SK-N-SH (cell line): ENCODE measurements around the gene ARHGAP44. TPM values are rescaled to one million over a fixed set of nuclear protein-coding genes. Genes with fewer than 3 reads are reported as not detected.

Source experiments
- CTCF ChIA-PET: fragments of 300-600, 350-600 bp; formaldehyde crosslinking; extraction: SDS; loops from one replicate; lab custom pipeline; 2021; lab: Yijun Ruan, JAX
- POLR2A ChIA-PET: fragments of 350-600 bp; sonication (Branson Sonifier 250); formaldehyde crosslinking; extraction: SDS; loops from one replicate; lab custom pipeline; 2020; ENCODE audit warnings: antibody characterized with exemption, inconsistent platforms; lab: Yijun Ruan, JAX
- DNase-seq: peaks from one replicate; pipeline ENCODE4 v3.0.0; 2012
- H2AFZ ChIP-seq: fragments of 200-600 bp; sonication (generic); 2 replicates; pipeline ENCODE4 v1.8.1; 2016; ENCODE audit warnings: antibody characterized with exemption, mild to moderate bottlenecking, low read depth
- H3F3A ChIP-seq: fragments of 200-600 bp; sonication (generic); replicated peaks from 2 replicates; pipeline ENCODE3; 2016; ENCODE audit warnings: antibody characterized with exemption, mild to moderate bottlenecking; ENCODE audit not compliant: insufficient read depth
- H3K27ac ChIP-seq, 2 experiments: fragments of 200-500 bp in 1 of 2; fragments of 200-600 bp in 1 of 2; sonication (Bioruptor generic) in 1 of 2; sonication (generic), shearing (Covaris generic) in 1 of 2; 2 replicates each; pipeline versions ENCODE4 v1.5.1 to v1.6.1; 2014 to 2016; ENCODE audit warnings: low read depth in 2 of 2, inconsistent platforms in 1 of 2, low read length in 1 of 2, mild to moderate bottlenecking in 1 of 2, mixed read lengths in 1 of 2
- H3K27me3 ChIP-seq: fragments of 200-600 bp; sonication (generic), shearing (Covaris generic); 2 replicates; pipeline ENCODE4 v1.6.1; 2016; ENCODE audit warnings: mixed run types; ENCODE audit not compliant: insufficient read depth
- H3K36me3 ChIP-seq, 2 experiments: fragments of 200-500 bp in 1 of 2; fragments of 200-600 bp in 1 of 2; sonication (Bioruptor generic) in 1 of 2; sonication (generic) in 1 of 2; replicated peaks in 1 of 2; 2 replicates each; pipeline versions ENCODE3 to v1.5.1; 2014 to 2016; ENCODE audit warnings: low read length in 1 of 2, mild to moderate bottlenecking in 1 of 2; ENCODE audit not compliant: insufficient read depth in 2 of 2, control insufficient read depth in 1 of 2
- H3K4me1 ChIP-seq, 2 experiments: fragments of 200-500 bp in 1 of 2; fragments of 200-600 bp in 1 of 2; sonication (Bioruptor generic) in 1 of 2; sonication (generic), shearing (Covaris generic) in 1 of 2; 2 replicates each; pipeline versions ENCODE4 v1.5.1 to v1.6.1; 2014 to 2016; ENCODE audit warnings: low read depth in 1 of 2, low read length in 1 of 2, mixed run types in 1 of 2; ENCODE audit not compliant: insufficient read depth in 2 of 2, control insufficient read depth in 1 of 2
- H3K4me2 ChIP-seq: fragments of 200-600 bp; sonication (generic), shearing (Covaris generic); 2 replicates; pipeline ENCODE4 v1.6.1; 2017; ENCODE audit warnings: mixed run types
- H3K4me3 ChIP-seq, 2 experiments: fragments of 200-500 bp in 1 of 2; fragments of 200-600 bp in 1 of 2; sonication (Bioruptor generic) in 1 of 2; sonication (generic), shearing (Covaris generic) in 1 of 2; 2 replicates each; pipeline versions ENCODE4 v1.5.1 to v1.8.1; 2014 to 2016; ENCODE audit warnings: low read depth in 2 of 2, inconsistent platforms in 1 of 2, low read length in 1 of 2, mild to moderate bottlenecking in 1 of 2, mixed read lengths in 1 of 2, moderate library complexity in 1 of 2
- H3K79me2 ChIP-seq: fragments of 200-600 bp; sonication (generic); 2 replicates; pipeline ENCODE4 v1.8.1; 2017; ENCODE audit warnings: mild to moderate bottlenecking; ENCODE audit not compliant: insufficient read depth
- H3K9ac ChIP-seq: fragments of 200-600 bp; sonication (generic); 2 replicates; pipeline ENCODE4 v1.6.1; 2017; ENCODE audit warnings: mixed run types
- H3K9me2 ChIP-seq: fragments of 200-600 bp; sonication (generic); 2 replicates; pipeline ENCODE4 v1.6.1; 2017; ENCODE audit warnings: mixed run types
- H3K9me3 ChIP-seq: fragments of 200-600 bp; sonication (generic); 2 replicates; pipeline ENCODE4 v1.6.1; 2017; ENCODE audit warnings: mixed run types, mild to moderate bottlenecking, moderate library complexity
- H4K20me1 ChIP-seq: fragments of 200-600 bp; sonication (generic); 2 replicates; pipeline ENCODE4 v1.6.1; 2017; ENCODE audit warnings: mild to moderate bottlenecking, mixed run types; ENCODE audit not compliant: insufficient read depth
- FOXM1 ChIP-seq: IDR thresholded peaks from 2 replicates; pipeline ENCODE4 v1.4.0; 2012; ENCODE audit warnings: low read depth, mild to moderate bottlenecking
- IRF3 ChIP-seq: fragments of 150-350 bp; IDR thresholded peaks from 2 replicates; pipeline ENCODE4 v1.6.1; 2016; ENCODE audit warnings: mild to moderate bottlenecking, low read depth, low read length
- JUND ChIP-seq: IDR thresholded peaks from 2 replicates; pipeline ENCODE4 v1.4.0; 2012
- MEF2A ChIP-seq: IDR thresholded peaks from 2 replicates; pipeline ENCODE4 v1.4.0; 2012; ENCODE audit warnings: low read depth, borderline replicate concordance
- PBX3 ChIP-seq: IDR thresholded peaks from 2 replicates; pipeline ENCODE4; 2012
- REST ChIP-seq: IDR thresholded peaks from 2 replicates; pipeline ENCODE4 v1.6.1; 2012; ENCODE audit warnings: mild to moderate bottlenecking, low read depth, low read length, moderate library complexity
- SIN3A ChIP-seq: IDR thresholded peaks from 2 replicates; pipeline ENCODE4 v1.6.1; 2012; ENCODE audit warnings: low read depth, mild to moderate bottlenecking, low read length, moderate library complexity, borderline replicate concordance
- SMC3 ChIP-seq: IDR thresholded peaks from 2 replicates; pipeline ENCODE4 v1.6.1; 2012; ENCODE audit warnings: low read depth, low read length, improper control_type of control experiment
- TCF12 ChIP-seq: IDR thresholded peaks from 2 replicates; pipeline ENCODE4 v1.4.0; 2012
- TEAD4 ChIP-seq: IDR thresholded peaks from 2 replicates; pipeline ENCODE4 v1.4.0; 2012; ENCODE audit warnings: mild to moderate bottlenecking, borderline replicate concordance; ENCODE audit not compliant: insufficient read depth
- USF2 ChIP-seq: fragments of 150-350 bp; IDR thresholded peaks from 2 replicates; pipeline ENCODE4 v1.6.1; 2017; ENCODE audit warnings: antibody characterized with exemption, low read length, low read depth, borderline replicate concordance
- YY1 ChIP-seq: IDR thresholded peaks from 2 replicates; pipeline ENCODE4 v1.4.0; 2012; ENCODE audit warnings: low read depth, mild to moderate bottlenecking
- ZBTB33 ChIP-seq: IDR thresholded peaks from 2 replicates; pipeline ENCODE4 v1.4.0; 2012; ENCODE audit warnings: low read depth, borderline replicate concordance
- WGBS: methylation state at CpG from one replicate; pipeline ENCODE4 v1.1.6; 2017; ENCODE audit warnings: low lambda C conversion rate; 5-methylcytosine and 5-hydroxymethylcytosine counted together
- polyA plus RNA-seq, 3 experiments: library from polyadenylated mRNA; depleted of rRNA; stranded (reverse); fragments of >200 nt; gene quantifications; 2 replicates each; pipeline ENCODE4 v1.2.3, GENCODE V29; 2012

The ARHGAP44 gene
- polyA plus RNA-seq, 1 of the 3 experiments (the other 2 are of a cell fraction), result 0.28 TPM

GRCh38 chr17:12900474-12900873 lies 111.2 kb downstream of the ARHGAP44 start (continued):
- no peak for TF ChIP-seq YY1
- TF ChIP-seq TEAD4, result no peak
- TF ChIP-seq TCF12, result no peak
- TF ChIP-seq REST, result no peak
- no peak for TF ChIP-seq IRF3

GRCh38 chr17:12902046-12902445 lies 112.7 kb downstream of the ARHGAP44 start:
- H3K9me2 ChIP-seq, result no peaks in the 10 kb centered on the region
- ChIA-PET CTCF (no interaction called here), POLR2A (no interaction called here)
- no peaks in the 10 kb centered on the region for H3K27me3 ChIP-seq
- H3K4me3 ChIP-seq, result no peak overlapping the region
- no peaks in the 10 kb centered on the region for H3F3A ChIP-seq
- H2AFZ ChIP-seq, result no peak overlapping the region
- H3K79me2 ChIP-seq, result no peaks in the 10 kb centered on the region
- no peaks in the 10 kb centered on the region for H3K36me3 ChIP-seq
- H4K20me1 ChIP-seq, result no peaks in the 10 kb centered on the region
- H3K9me3 ChIP-seq, result no peaks in the 10 kb centered on the region
- no peak overlapping the region for H3K4me2 ChIP-seq
- no peak overlapping the region for H3K27ac ChIP-seq
- no peak for DNase-seq
- 2% methylated on average over 3 of the region's 3 CpGs for WGBS
- TF ChIP-seq SIN3A (no peak), IRF3 (no peak)
- H3K9ac ChIP-seq, result no peak overlapping the region
- H3K4me1 ChIP-seq, result no peaks in the 10 kb centered on the region

- Histone ChIP-seq H2AFZ (no peak overlapping the region), H3K4me1 (no peaks in the 10 kb centered on the region), H3K9me3 (no peaks in the 10 kb centered on the region), H3K27me3 (no peaks in the 10 kb centered on the region), H3K4me2 (no peak overlapping the region), H3K4me3 (no peak overlapping the region), H4K20me1 (no peaks in the 10 kb centered on the region), H3K9me2 (no peaks in the 10 kb centered on the region), H3K79me2 (no peaks in the 10 kb centered on the region), H3K36me3 (no peaks in the 10 kb centered on the region), H3K9ac (no peak overlapping the region), H3F3A (no peaks in the 10 kb centered on the region), H3K27ac (no peak overlapping the region)
- ChIA-PET POLR2A (no interaction called here), CTCF (no interaction called here)
- DNase-seq, result no peak
- no peak for TF ChIP-seq SIN3A
- no peak for TF ChIP-seq ZBTB33
- TF ChIP-seq MEF2A, result no peak
- TF ChIP-seq TEAD4, result no peak
- no peak for TF ChIP-seq SMC3
- TF ChIP-seq FOXM1, result no peak
- no peak for TF ChIP-seq PBX3
- no peak for TF ChIP-seq USF2
- TF ChIP-seq IRF3, result no peak
- no peak for TF ChIP-seq JUND
These were observed 118.2 kb downstream of the ARHGAP44 start for GRCh38 chr17:12907477-12907876.
